Peyer's patch (tissue), 4 donors: Measurements from ENCODE around the gene ARMC9.

Experiments used
- POLR2A ChIP-seq, 2 donors: fragments of 450-650 bp; IDR thresholded peaks; one replicate each; pipeline ENCODE4 v1.5.1; 2017; ENCODE audit warnings: antibody characterized with exemption in 2 of 2, mild to moderate bottlenecking in 2 of 2, moderate library complexity in 2 of 2
- TF ChIP-seq, protein P1 (sequence below), 6 experiments: fragments of 450-650 bp in 4 of 6; fragments of 200-600 bp in 2 of 6; sonication (generic) in 1 of 6; IDR thresholded peaks; one replicate each; pipeline ENCODE4 v1.5.1; 2017 to 2019; ENCODE audit warnings: antibody characterized with exemption in 6 of 6, mild to moderate bottlenecking in 3 of 6, moderate library complexity in 1 of 6

DNA sequence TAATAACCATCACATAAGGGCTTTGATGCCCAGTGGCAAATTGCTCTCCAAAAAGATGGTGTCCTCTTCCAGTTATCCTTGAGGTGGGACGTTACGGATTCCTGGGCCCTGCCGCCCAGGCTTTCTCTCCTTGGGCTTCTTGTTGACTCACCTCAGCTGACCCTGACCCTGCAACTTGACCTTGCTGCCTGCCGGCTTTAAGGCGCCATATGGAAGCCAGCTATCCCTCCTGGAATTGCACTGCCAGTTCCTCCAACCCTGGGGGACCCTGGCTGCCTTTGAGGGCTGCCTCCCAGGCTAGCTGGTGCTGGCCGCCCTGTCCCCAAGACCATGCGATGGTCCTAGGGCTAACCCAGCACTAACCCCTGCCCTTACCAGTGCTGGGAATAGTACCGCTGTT, 168.7 kb downstream of the ARMC9 start:
- TF ChIP-seq, protein P1, sequence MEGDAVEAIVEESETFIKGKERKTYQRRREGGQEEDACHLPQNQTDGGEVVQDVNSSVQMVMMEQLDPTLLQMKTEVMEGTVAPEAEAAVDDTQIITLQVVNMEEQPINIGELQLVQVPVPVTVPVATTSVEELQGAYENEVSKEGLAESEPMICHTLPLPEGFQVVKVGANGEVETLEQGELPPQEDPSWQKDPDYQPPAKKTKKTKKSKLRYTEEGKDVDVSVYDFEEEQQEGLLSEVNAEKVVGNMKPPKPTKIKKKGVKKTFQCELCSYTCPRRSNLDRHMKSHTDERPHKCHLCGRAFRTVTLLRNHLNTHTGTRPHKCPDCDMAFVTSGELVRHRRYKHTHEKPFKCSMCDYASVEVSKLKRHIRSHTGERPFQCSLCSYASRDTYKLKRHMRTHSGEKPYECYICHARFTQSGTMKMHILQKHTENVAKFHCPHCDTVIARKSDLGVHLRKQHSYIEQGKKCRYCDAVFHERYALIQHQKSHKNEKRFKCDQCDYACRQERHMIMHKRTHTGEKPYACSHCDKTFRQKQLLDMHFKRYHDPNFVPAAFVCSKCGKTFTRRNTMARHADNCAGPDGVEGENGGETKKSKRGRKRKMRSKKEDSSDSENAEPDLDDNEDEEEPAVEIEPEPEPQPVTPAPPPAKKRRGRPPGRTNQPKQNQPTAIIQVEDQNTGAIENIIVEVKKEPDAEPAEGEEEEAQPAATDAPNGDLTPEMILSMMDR (IDR thresholded peaks at IDR 0.05) = no peak
- TF ChIP-seq POLR2A (IDR thresholded peaks at IDR 0.05) = no peak
